GM23338 (cell line): ENCODE measurements around the gene NFE2L3. TPM values are rescaled to one million over a fixed set of nuclear protein-coding genes. Genes with fewer than 3 reads are reported as not detected.

Experiments
- ATAC-seq: fragments of 200-7000 bp; cut with Tn5 transposase; 3 replicates; pipeline ENCODE4 v1.9.1; 2020
- DNase-seq: peaks from one replicate; pipeline ENCODE4 v3.0.0-alpha.2; 2015; ENCODE audit warnings: low spot score
- H2AFZ ChIP-seq: fragments of 200-600 bp; sonication (generic); 2 replicates; pipeline ENCODE4 v1.8.0; 2016; ENCODE audit warnings: antibody characterized with exemption, mild to moderate bottlenecking, moderate library complexity
- H3F3A ChIP-seq: fragments of 200-600 bp; sonication (generic); replicated peaks from 2 replicates; pipeline ENCODE4 v1.8.0; 2017; ENCODE audit warnings: antibody characterized with exemption, mixed run types, low read depth
- H3K27ac ChIP-seq: fragments of 200-600 bp; sonication (generic); 2 replicates; pipeline ENCODE4 v1.6.1; 2016; ENCODE audit warnings: low read depth
- H3K27me3 ChIP-seq: fragments of 200-600 bp; sonication (generic); 2 replicates; pipeline ENCODE4 v1.8.0; 2016; ENCODE audit warnings: mild to moderate bottlenecking, mixed run types, moderate library complexity; ENCODE audit not compliant: insufficient read depth
- H3K36me3 ChIP-seq: fragments of 200-600 bp; sonication (generic); 2 replicates; pipeline ENCODE4 v1.8.0; 2016; ENCODE audit warnings: mild to moderate bottlenecking; ENCODE audit not compliant: insufficient read depth
- H3K4me1 ChIP-seq: fragments of 200-600 bp; sonication (generic); 2 replicates; pipeline ENCODE4 v1.8.0; 2016; ENCODE audit warnings: mild to moderate bottlenecking, moderate library complexity; ENCODE audit not compliant: insufficient read depth
- H3K4me2 ChIP-seq: fragments of 200-600 bp; sonication (generic); 2 replicates; pipeline ENCODE4 v1.7.1; 2017; ENCODE audit warnings: mixed run types
- H3K4me3 ChIP-seq: fragments of 200-600 bp; sonication (generic); 2 replicates; pipeline ENCODE4 v1.6.1; 2016; ENCODE audit warnings: mixed run types
- H3K79me2 ChIP-seq: fragments of 200-600 bp; sonication (generic); replicated peaks from 2 replicates; pipeline ENCODE4 v1.8.0; 2017; ENCODE audit warnings: mild to moderate bottlenecking; ENCODE audit not compliant: insufficient read depth
- H3K9me2 ChIP-seq: fragments of 200-600 bp; sonication (generic); 2 replicates; pipeline ENCODE4 v1.8.0; 2017; ENCODE audit not compliant: insufficient read depth
- H4K20me1 ChIP-seq: fragments of 200-600 bp; sonication (generic); replicated peaks from 2 replicates; pipeline ENCODE4 v1.8.0; 2017; ENCODE audit warnings: mild to moderate bottlenecking; ENCODE audit not compliant: insufficient read depth
- H3K27ac Mint-ChIP-seq: 2 replicates; pipeline ENCODE4 v1.8.0; 2020; ENCODE audit warnings: inconsistent platforms, mild to moderate bottlenecking, moderate library complexity, mixed read lengths
- H3K27me3 Mint-ChIP-seq: 3 replicates; pipeline ENCODE4 v1.8.0; 2022; ENCODE audit warnings: low read depth, mild to moderate bottlenecking, moderate library complexity, mixed read lengths, inconsistent platforms; ENCODE audit not compliant: insufficient read depth, poor library complexity
- H3K36me3 Mint-ChIP-seq: 3 replicates; pipeline ENCODE4 v1.8.0; 2021; ENCODE audit warnings: low read depth, mild to moderate bottlenecking, inconsistent platforms, moderate library complexity, mixed read lengths
- H3K4me1 Mint-ChIP-seq: 3 replicates; pipeline ENCODE4 v1.8.0; 2020; ENCODE audit warnings: mild to moderate bottlenecking, inconsistent platforms, mixed read lengths
- H3K4me3 Mint-ChIP-seq: 3 replicates; pipeline ENCODE4 v1.8.0; 2021; ENCODE audit warnings: moderate library complexity, mild to moderate bottlenecking, inconsistent platforms, mixed read lengths
- H3K9me3 Mint-ChIP-seq: 3 replicates; pipeline ENCODE4 v1.8.0; 2020; ENCODE audit warnings: moderate library complexity, mild to moderate bottlenecking, inconsistent platforms, mixed read lengths
- CREB1 ChIP-seq: fragments of 250-450 bp; sonication (Bioruptor Pico); IDR thresholded peaks from 2 replicates; pipeline ENCODE4 v1.5.0; 2020; ENCODE audit warnings: low read depth, mild to moderate bottlenecking, moderate library complexity
- CTCF ChIP-seq, 2 experiments: fragments of 200-600 bp in 1 of 2; sonication (generic) in 1 of 2; conservative IDR thresholded peaks; 2 replicates each; pipeline versions ENCODE4 v1.5.1 to v1.6.1; 2016 to 2017; ENCODE audit warnings: antibody characterized with exemption in 2 of 2, low read depth in 2 of 2, mild to moderate bottlenecking in 2 of 2, moderate library complexity in 1 of 2
- EZH2 ChIP-seq: fragments of 200-600 bp; sonication (generic); IDR thresholded peaks from one replicate; pipeline ENCODE4 v1.8.0; 2017; ENCODE audit warnings: antibody characterized with exemption, mild to moderate bottlenecking, low read depth; ENCODE audit not compliant: unreplicated experiment
- EZH2phosphoT487 ChIP-seq: fragments of 200-600 bp; sonication (generic); IDR thresholded peaks from one replicate; pipeline ENCODE4 v1.8.1; 2018; ENCODE audit warnings: antibody characterized with exemption; ENCODE audit not compliant: unreplicated experiment
- JUNB ChIP-seq: IDR thresholded peaks from one replicate; pipeline ENCODE4 v1.6.1; 2016; ENCODE audit warnings: antibody characterized with exemption; ENCODE audit not compliant: unreplicated experiment
- NANOG ChIP-seq: IDR thresholded peaks from 2 replicates; pipeline ENCODE4 v1.6.1; 2016; ENCODE audit warnings: antibody characterized with exemption, borderline replicate concordance
- POLR2AphosphoS5 ChIP-seq: IDR thresholded peaks from 2 replicates; pipeline ENCODE4 v1.6.1; 2016; ENCODE audit warnings: antibody characterized with exemption, low read depth
- REST ChIP-seq: IDR thresholded peaks from one replicate; pipeline ENCODE4 v1.6.1; 2018; ENCODE audit warnings: antibody characterized with exemption; ENCODE audit not compliant: unreplicated experiment
- STAT1 ChIP-seq: IDR thresholded peaks from one replicate; pipeline ENCODE4 v1.6.1; 2016; ENCODE audit warnings: antibody characterized with exemption; ENCODE audit not compliant: unreplicated experiment
- ZNF114 ChIP-seq: fragments of 250-450 bp; sonication (Bioruptor Pico); IDR thresholded peaks from 2 replicates; pipeline ENCODE4 v1.5.0; 2020; ENCODE audit warnings: mild to moderate bottlenecking, moderate library complexity
- ZNF331 ChIP-seq: fragments of 250-450 bp; sonication (Bioruptor Pico); IDR thresholded peaks from 2 replicates; pipeline ENCODE4 v1.5.0; 2020; ENCODE audit warnings: low read depth, mild to moderate bottlenecking, moderate library complexity
- ZNF462 ChIP-seq: fragments of 250-450 bp; sonication (Bioruptor Pico); IDR thresholded peaks from 2 replicates; pipeline ENCODE4 v1.5.0; 2020; ENCODE audit warnings: mild to moderate bottlenecking, moderate library complexity
- polyA plus RNA-seq: library from polyadenylated mRNA; unstranded; fragments of >200 nt; fragmentation: Nextera tagmentation; extraction: Ambion mirVana; gene quantifications from 2 replicates; pipeline ENCODE4 v1.2.1, GENCODE V29; 2016
- total RNA-seq: library from RNA; depleted of rRNA; stranded (reverse); fragments of >200 nt; shearing (Covaris generic); gene quantifications from 2 replicates; pipeline ENCODE4 v1.2.3, GENCODE V29; 2014
- TF ChIP-seq, protein P1 (sequence below): IDR thresholded peaks from 2 replicates; pipeline ENCODE4 v1.6.1; 2016; ENCODE audit warnings: antibody characterized with exemption

The NFE2L3 gene
- total and polyA plus RNA-seq, 2 experiments from 2014 or later: 62.0 to 142 TPM

DNA sequence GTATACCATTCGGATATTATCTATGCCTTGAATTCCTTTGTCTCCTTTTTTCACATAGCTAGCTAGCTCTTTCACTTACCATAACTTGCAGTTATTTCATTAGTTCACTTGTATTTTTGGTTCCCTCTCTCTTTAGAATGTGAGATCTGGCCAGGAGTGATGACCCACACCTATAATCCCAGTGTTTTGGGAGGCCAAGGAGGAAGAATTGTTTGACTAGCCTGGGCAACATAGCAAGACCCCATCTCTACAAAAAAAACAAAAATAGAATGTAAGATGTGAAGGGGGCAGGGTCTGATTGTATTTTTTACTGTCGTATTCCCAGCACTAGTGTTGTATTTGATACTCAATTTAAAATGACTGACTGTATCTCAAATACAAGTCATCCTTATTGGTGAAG, 19.6 kb downstream of the NFE2L3 start:
- no peak overlapping the region for H3K27ac ChIP-seq
- H3K36me3 ChIP-seq: peaks cover 14% of the 10 kb centered on the region
- DNase-seq (no peak), ATAC-seq (no peak)
- H3K9me3 Mint-ChIP-seq: peaks cover 32% of the 10 kb centered on the region
- H2AFZ ChIP-seq: no peak overlapping the region
- peaks cover 25% of the 10 kb centered on the region for H3K4me1 ChIP-seq
- H3K4me3 Mint-ChIP-seq: no peak overlapping the region
- no peaks in the 10 kb centered on the region for H3K9me2 ChIP-seq
- H3K4me2 ChIP-seq: no peak overlapping the region
- no peaks in the 10 kb centered on the region for H3K27me3 ChIP-seq
- H3K27ac Mint-ChIP-seq: no peak overlapping the region
- no peak overlapping the region for H3K4me3 ChIP-seq
- no peaks in the 10 kb centered on the region for H3F3A ChIP-seq
- H4K20me1 ChIP-seq: peaks cover 37% of the 10 kb centered on the region
- H3K79me2 ChIP-seq: peaks cover 96% of the 10 kb centered on the region
- TF ChIP-seq CREB1 (CRISPR knock-in tag): no peak
- no peak for TF ChIP-seq ZNF114
- no peak for TF ChIP-seq EZH2phosphoT487
- TF ChIP-seq CTCF (conservative IDR thresholded peaks at IDR 0.05; ENCODE audit: low read depth in 2 of 2): no peak
- no peak for TF ChIP-seq POLR2AphosphoS5
- no peak for TF ChIP-seq STAT1
- TF ChIP-seq, protein P1, sequence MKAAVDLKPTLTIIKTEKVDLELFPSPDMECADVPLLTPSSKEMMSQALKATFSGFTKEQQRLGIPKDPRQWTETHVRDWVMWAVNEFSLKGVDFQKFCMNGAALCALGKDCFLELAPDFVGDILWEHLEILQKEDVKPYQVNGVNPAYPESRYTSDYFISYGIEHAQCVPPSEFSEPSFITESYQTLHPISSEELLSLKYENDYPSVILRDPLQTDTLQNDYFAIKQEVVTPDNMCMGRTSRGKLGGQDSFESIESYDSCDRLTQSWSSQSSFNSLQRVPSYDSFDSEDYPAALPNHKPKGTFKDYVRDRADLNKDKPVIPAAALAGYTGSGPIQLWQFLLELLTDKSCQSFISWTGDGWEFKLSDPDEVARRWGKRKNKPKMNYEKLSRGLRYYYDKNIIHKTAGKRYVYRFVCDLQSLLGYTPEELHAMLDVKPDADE: no peak
- TF ChIP-seq ZNF462 (CRISPR knock-in tag): no peak
- no peak for TF ChIP-seq JUNB
- no peak for TF ChIP-seq ZNF331
- no peak for TF ChIP-seq EZH2
- no peak for TF ChIP-seq NANOG
- TF ChIP-seq REST: no peak
- H3K4me1 Mint-ChIP-seq: peaks cover 34% of the 10 kb centered on the region
- H3K36me3 Mint-ChIP-seq: peaks cover 75% of the 10 kb centered on the region
- H3K27me3 Mint-ChIP-seq: peaks cover 3% of the 10 kb centered on the region
